Fibroblast of lung (primary cell): ENCODE data around the gene RIMS1.

Source experiments
- CTCF ChIP-seq, 2 donors: IDR thresholded peaks in 1 of 2; conservative IDR thresholded peaks in 1 of 2; 1 replicate in 1 of 2; 2 replicates in 1 of 2; pipeline ENCODE4 v1.5.1; 2011 to 2012; ENCODE audit warnings: low read length in 2 of 2, control low read depth in 1 of 2, inconsistent platforms in 1 of 2, low read depth in 1 of 2, mild to moderate bottlenecking in 1 of 2
- EZH2 ChIP-seq: IDR thresholded peaks from 2 replicates; pipeline ENCODE4 v1.5.1; 2012; ENCODE audit warnings: low read length, control low read depth, mild to moderate bottlenecking; ENCODE audit errors: missing control alignments

GRCh38 chr6:72250664-72251063 lies 364.3 kb downstream of the RIMS1 start:
- no peak for TF ChIP-seq CTCF (conservative IDR thresholded peaks at IDR 0.05 in 1 of 2, IDR thresholded peaks at IDR 0.05 in 1 of 2; ENCODE audit: low read depth in 1 of 2, low read length in 2 of 2)
- no peak for TF ChIP-seq EZH2
